Fibroblast of peridontal ligament (primary cell): ENCODE measurements around the gene SLC26A3.

Experiments
- DNase-seq: peaks from one replicate; pipeline ENCODE4 v3.0.0-alpha.2; 2010; ENCODE audit errors: extremely low read depth

The SLC26A3 gene

GRCh38 chr7:107746006-107746405 lies 57.0 kb downstream of the SLC26A3 start:
- peak; percentile 16 for DNase-seq

DNA sequence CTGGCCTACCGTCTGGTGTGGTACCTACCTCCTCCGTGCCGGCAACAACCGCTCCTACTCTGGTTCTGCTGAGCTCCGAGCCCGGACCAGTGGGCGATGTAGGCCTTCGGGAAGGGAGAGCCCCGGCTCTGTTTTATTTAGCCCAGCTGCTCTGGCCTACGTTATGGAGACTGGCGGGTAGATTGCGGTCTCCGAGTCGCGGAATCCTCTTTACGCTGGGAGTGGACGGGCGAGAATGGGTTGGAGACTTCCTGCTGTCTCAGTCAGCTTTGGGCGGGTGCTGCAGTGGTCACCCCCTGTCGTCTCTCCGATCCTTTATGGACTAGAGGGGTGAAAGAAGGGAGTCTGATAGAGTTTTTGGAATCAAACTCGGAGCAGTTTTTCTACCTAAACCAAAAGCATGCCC lies 58.7 kb downstream of the SLC26A3 start:
- no peak for DNase-seq

DNA sequence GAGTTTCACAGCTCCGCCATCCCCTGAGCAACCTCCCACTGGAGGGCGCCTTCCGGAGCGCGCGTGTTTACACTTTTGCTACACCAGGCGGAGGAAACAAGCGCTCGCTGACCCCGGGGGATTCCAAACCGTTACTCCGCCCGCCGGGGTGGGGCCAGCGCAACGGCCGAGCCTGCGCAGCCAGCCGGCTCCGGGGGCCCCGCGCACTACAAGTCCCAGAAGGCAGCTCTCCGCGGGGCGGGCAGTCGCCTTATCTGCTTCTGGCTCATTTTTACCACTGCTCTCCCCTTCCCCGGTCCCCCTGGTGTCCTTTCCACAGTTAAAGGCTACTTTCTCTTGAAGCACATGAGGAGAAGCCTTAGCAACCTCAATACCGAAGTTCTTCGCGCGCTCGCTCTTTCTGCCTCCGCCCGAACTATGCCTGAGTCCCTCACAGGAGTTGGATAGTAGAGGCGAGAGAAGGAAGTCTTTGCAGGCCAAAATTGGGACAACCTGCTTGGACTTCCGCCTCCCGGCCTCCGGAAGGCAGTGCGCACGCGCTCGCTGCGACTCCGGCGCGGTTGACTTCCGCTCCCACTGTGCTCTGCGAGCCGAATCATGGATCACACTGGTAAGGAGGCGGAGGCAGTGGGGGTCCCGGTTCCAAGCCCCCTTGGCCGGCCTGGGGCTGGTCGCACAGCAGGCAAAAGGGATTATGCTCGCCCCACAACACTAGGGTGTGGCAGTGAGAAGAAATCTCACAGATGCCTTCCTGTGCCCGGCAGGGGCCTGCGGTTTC lies 59.3 kb downstream of the SLC26A3 start, which contains the start of gene CBLL1:
TSS of gene CBLL1 (plus strand) at position 576 of the 778 bp plus-strand sequence. CDS start at position 598, 22 bp downstream.
- peak; percentile 94 for DNase-seq

GRCh38 chr7:107742678-107743566 lies 60.1 kb downstream of the SLC26A3 start:
- peak; percentile 8 for DNase-seq

DNA sequence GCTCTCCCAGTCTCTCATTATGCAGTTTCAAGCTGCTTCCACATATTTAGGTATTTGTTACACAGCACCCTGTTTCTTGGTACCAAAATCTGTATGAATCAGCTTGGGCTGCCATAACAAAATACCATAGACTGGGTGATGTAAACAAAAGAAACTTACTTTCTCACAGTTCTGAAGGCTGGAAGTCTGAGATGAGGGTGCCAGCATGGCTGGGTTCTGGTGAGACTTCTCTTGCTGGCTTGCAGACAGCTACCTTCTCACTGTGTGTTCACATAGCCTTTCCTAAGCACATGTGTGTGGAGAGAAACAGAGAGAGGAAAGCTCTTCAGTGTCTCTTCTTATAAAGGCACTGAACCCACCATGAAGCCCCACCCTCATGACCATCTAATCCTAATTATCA lies 74.7 kb downstream of the SLC26A3 start:
- DNase-seq, result no peak

GRCh38 chr7:107726356-107727130 lies 76.5 kb downstream of the SLC26A3 start:
- DNase-seq, result no peak

GRCh38 chr7:107725138-107725740 lies 77.8 kb downstream of the SLC26A3 start:
- DNase-seq, result peak; percentile 78

- no peak for DNase-seq
Measured at GRCh38 chr7:107723255-107723654, 79.8 kb downstream of the SLC26A3 start.

DNA sequence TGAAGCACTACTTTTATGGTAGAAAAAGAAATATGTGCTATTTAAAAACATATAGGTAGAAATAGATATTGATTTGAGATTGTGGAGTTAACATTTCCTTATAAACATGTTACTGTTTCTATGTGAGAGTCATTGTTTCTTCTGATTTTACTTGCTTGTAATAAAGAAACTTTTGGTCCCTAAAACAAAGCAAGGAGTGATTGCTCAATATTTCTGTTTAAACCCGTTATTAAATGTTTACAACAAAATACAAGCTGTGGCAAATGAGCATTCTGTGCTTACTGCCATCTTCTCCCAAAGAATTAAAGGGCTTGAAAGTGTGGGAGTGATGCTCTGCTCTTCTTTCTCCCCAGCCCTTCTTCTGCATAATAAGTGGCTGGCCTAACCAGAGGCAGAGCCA lies 81.7 kb downstream of the SLC26A3 start:
- no peak for DNase-seq

DNA sequence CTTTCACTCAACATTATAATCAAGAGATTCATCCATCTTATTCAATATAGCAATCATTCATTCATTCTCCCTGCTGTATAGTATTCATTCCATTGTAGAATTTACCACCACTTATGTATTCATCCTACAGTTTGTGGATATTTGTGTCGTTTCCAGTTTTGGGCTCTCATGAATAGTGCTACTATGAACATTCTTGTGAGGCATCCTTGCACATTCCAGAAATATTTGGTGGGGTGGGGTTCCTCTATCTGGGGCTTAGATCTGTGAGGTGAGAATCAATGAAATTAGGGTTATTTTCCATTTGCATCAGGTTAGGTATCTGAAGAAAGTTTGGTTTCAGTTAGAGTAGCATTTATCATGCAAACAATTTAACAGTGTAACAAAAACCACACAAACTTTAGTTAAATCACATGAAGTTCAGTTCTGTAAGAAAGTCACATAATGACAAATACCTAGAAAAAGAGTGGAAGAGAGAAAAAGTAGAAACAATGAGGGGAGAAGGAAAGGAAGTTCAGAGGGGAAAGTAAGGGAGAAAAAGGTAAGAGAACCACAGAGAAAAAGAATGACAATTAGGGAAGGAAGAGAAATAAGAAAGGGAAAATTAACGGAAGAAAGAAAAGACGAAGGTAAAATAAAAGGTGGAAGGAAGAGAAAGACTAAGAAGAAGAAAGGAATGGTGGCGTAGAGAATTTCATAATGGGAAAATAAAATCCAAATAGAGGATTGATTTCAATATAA lies 84.4 kb downstream of the SLC26A3 start:
- no peak for DNase-seq

GRCh38 chr7:107715531-107715930 lies 87.5 kb downstream of the SLC26A3 start:
- DNase-seq, result no peak
